Endodermal cell (in vitro differentiated cells): ENCODE results near the gene PHF21B. TPM values are rescaled to one million over a fixed set of nuclear protein-coding genes. Genes with fewer than 3 reads are reported as not detected.

ENCODE experiments used
- DNase-seq: peaks from one replicate; pipeline ENCODE4 v3.0.0-alpha.2; 2017
- H3K27ac ChIP-seq: 2 replicates; pipeline ENCODE4 v1.5.1; 2013; ENCODE audit warnings: mild to moderate bottlenecking, low read depth, low read length, moderate library complexity
- H3K27me3 ChIP-seq: 2 replicates; pipeline ENCODE4 v1.6.1; 2013; ENCODE audit warnings: mild to moderate bottlenecking, low read length, moderate library complexity; ENCODE audit not compliant: insufficient read depth, control insufficient read depth, poor library complexity, severe bottlenecking
- H3K36me3 ChIP-seq: 2 replicates; pipeline ENCODE4 v1.7.0; 2013; ENCODE audit warnings: mild to moderate bottlenecking, low read length, moderate library complexity; ENCODE audit not compliant: control insufficient read depth, insufficient read depth
- H3K4me1 ChIP-seq: one replicate; pipeline ENCODE4 v1.7.0; 2013; ENCODE audit warnings: low read length; ENCODE audit not compliant: control insufficient read depth, insufficient read depth
- H3K4me3 ChIP-seq: 2 replicates; pipeline ENCODE4 v1.5.1; 2013; ENCODE audit warnings: mild to moderate bottlenecking, low read length, moderate library complexity
- H3K9ac ChIP-seq: 2 replicates; pipeline ENCODE4 v1.6.1; 2013; ENCODE audit warnings: mild to moderate bottlenecking, low read length, moderate library complexity; ENCODE audit not compliant: poor library complexity, severe bottlenecking; ENCODE audit errors: extremely low read depth
- H3K9me3 ChIP-seq: 2 replicates; pipeline ENCODE4 v1.6.1; 2013; ENCODE audit warnings: mild to moderate bottlenecking, low read length, moderate library complexity; ENCODE audit not compliant: control insufficient read depth
- H3K27ac Mint-ChIP-seq: 2 replicates; pipeline ENCODE4 v1.8.0; 2020; ENCODE audit warnings: mixed read lengths
- H3K27me3 Mint-ChIP-seq: 2 replicates; pipeline ENCODE4 v1.8.0; 2021; ENCODE audit warnings: mild to moderate bottlenecking, mixed read lengths; ENCODE audit not compliant: insufficient read depth
- H3K36me3 Mint-ChIP-seq: 2 replicates; pipeline ENCODE4 v1.8.0; 2020; ENCODE audit warnings: low read depth, mixed read lengths
- H3K4me1 Mint-ChIP-seq: 2 replicates; pipeline ENCODE4 v1.8.0; 2020; ENCODE audit warnings: mixed read lengths
- H3K4me3 Mint-ChIP-seq: 2 replicates; pipeline ENCODE4 v1.8.0; 2020; ENCODE audit warnings: mild to moderate bottlenecking, moderate library complexity, mixed read lengths
- H3K9me3 Mint-ChIP-seq: 2 replicates; pipeline ENCODE4 v1.8.0; 2020; ENCODE audit warnings: mild to moderate bottlenecking, mixed read lengths
- CTCF ChIP-seq: fragments of 200-600 bp; sonication (generic); conservative IDR thresholded peaks from 2 replicates; pipeline ENCODE4 v1.5.0; 2021; ENCODE audit warnings: antibody characterized with exemption, mild to moderate bottlenecking
- WGBS, 2 experiments: methylation state at CpG; one replicate each; pipeline versions ENCODE4 v1.1.5 to v1.1.7; 2013; ENCODE audit warnings: missing lambda C conversion rate in 2 of 2, mixed read lengths in 1 of 2; ENCODE audit not compliant: insufficient coverage in 1 of 2, insufficient read length in 1 of 2; 5-methylcytosine and 5-hydroxymethylcytosine counted together
- total RNA-seq, 2 donors: library from RNA; stranded (reverse); fragmentation: NEBNext Ultra II Directional in 1 of 2; extraction: Animal tissue kit (Norgen Biotek cat#: 25700) in 1 of 2; gene quantifications; 2 replicates in 1 of 2; 3 replicates in 1 of 2; pipeline ENCODE4 v1.2.1, GENCODE V29; 2021

The PHF21B gene
- total RNA-seq, 2 donors from 2014 or later = 57.5 to 69.2 TPM

GRCh38 chr22:44994399-44995104 lies 15.3 kb downstream of the PHF21B start:
- H3K36me3 ChIP-seq = peaks cover 41% of the 10 kb centered on the region
- Mint-ChIP-seq H3K4me1 (peaks cover 28% of the 10 kb centered on the region), H3K9me3 (no peaks in the 10 kb centered on the region), H3K27ac (peak overlapping the region; percentile 19), H3K4me3 (no peak overlapping the region), H3K27me3 (no peaks in the 10 kb centered on the region), H3K36me3 (peaks cover 25% of the 10 kb centered on the region)
- H3K27ac ChIP-seq = no peak overlapping the region
- no peak overlapping the region for H3K4me3 ChIP-seq
- no peak overlapping the region for H3K9ac ChIP-seq
- peaks cover 16% of the 10 kb centered on the region for H3K4me1 ChIP-seq
- no peak for TF ChIP-seq CTCF
- no peaks in the 10 kb centered on the region for H3K9me3 ChIP-seq
- DNase-seq = no peak
- H3K27me3 ChIP-seq = no peaks in the 10 kb centered on the region
- 89 to 97% methylated on average over 13 to 19 of the region's 19 CpGs for WGBS, 2 experiments

- Histone ChIP-seq H3K27me3 (no peaks in the 10 kb centered on the region), H3K4me1 (peaks cover 16% of the 10 kb centered on the region), H3K27ac (no peak overlapping the region), H3K36me3 (peaks cover 40% of the 10 kb centered on the region), H3K4me3 (no peak overlapping the region), H3K9me3 (no peaks in the 10 kb centered on the region), H3K9ac (no peak overlapping the region)
- no peak overlapping the region for H3K4me3 Mint-ChIP-seq
- 94 to 96% methylated on average over 13 of the region's 13 CpGs for whole genome bisulfite sequencing, 2 experiments
- no peaks in the 10 kb centered on the region for H3K9me3 Mint-ChIP-seq
- no peak for TF ChIP-seq CTCF
- peaks cover 32% of the 10 kb centered on the region for H3K36me3 Mint-ChIP-seq
- H3K27ac Mint-ChIP-seq = no peak overlapping the region
- peaks cover 22% of the 10 kb centered on the region for H3K4me1 Mint-ChIP-seq
- no peak for DNase-seq
- H3K27me3 Mint-ChIP-seq = no peaks in the 10 kb centered on the region
These were observed 17.6 kb downstream of the PHF21B start for GRCh38 chr22:44992166-44992565.

DNA sequence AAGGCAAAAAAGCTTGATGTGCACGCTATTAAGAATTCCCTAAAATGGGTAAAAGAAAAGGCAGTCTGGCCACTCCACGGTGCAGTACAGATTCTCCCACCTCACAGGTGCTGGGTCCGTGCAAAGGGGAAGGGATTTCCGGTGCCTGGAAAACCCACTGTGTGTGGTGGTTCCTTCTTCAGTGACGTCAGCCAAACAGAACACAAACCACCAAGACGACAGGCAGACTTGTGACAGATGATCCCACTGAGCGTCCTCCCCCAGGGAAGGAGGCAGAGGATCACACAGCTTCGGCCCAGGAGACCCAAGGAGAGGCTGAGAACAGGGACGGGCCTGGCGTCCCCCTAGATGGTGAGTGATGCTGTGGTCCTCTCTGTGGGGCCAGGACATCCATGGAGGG lies 18.6 kb downstream of the PHF21B start:
- no peak for TF ChIP-seq CTCF
- Histone ChIP-seq H3K27me3 (no peaks in the 10 kb centered on the region), H3K36me3 (peaks cover 44% of the 10 kb centered on the region), H3K9me3 (no peaks in the 10 kb centered on the region), H3K27ac (no peak overlapping the region), H3K9ac (no peak overlapping the region), H3K4me1 (peaks cover 15% of the 10 kb centered on the region), H3K4me3 (no peak overlapping the region)
- Mint-ChIP-seq H3K4me1 (peaks cover 13% of the 10 kb centered on the region), H3K4me3 (no peak overlapping the region), H3K27me3 (no peaks in the 10 kb centered on the region), H3K9me3 (no peaks in the 10 kb centered on the region), H3K36me3 (peaks cover 32% of the 10 kb centered on the region), H3K27ac (no peak overlapping the region)
- WGBS, 2 experiments = 95 to 97% methylated on average over 5 to 10 of the region's 10 CpGs
- no peak for DNase-seq
